Choroid plexus epithelial cell (primary cell): ENCODE measurements around the gene ARID3B.
"Not testable (repeated sequence)": the region's sequence is repeated elsewhere in the genome, so short reads cannot be mapped to it uniquely, and the experiment has no call there.

Source experiments
- DNase-seq: peaks from one replicate; pipeline ENCODE4 v3.0.0-alpha.2; 2010; ENCODE audit warnings: low read depth
- H3K4me3 ChIP-seq: 2 replicates; pipeline ENCODE4 v1.5.1; 2011; ENCODE audit warnings: low read depth, mild to moderate bottlenecking, control low read depth, low read length, moderate library complexity
- CTCF ChIP-seq: conservative IDR thresholded peaks from 2 replicates; pipeline ENCODE4 v1.5.1; 2011; ENCODE audit warnings: low read depth, mild to moderate bottlenecking, control low read depth, inconsistent platforms, low read length, moderate library complexity

The ARID3B gene

GRCh38 chr15:74504836-74505235 lies 36.2 kb upstream of the ARID3B start:
- no peak for DNase-seq
- no peak for TF ChIP-seq CTCF
- H3K4me3 ChIP-seq, result no peak overlapping the region

DNA sequence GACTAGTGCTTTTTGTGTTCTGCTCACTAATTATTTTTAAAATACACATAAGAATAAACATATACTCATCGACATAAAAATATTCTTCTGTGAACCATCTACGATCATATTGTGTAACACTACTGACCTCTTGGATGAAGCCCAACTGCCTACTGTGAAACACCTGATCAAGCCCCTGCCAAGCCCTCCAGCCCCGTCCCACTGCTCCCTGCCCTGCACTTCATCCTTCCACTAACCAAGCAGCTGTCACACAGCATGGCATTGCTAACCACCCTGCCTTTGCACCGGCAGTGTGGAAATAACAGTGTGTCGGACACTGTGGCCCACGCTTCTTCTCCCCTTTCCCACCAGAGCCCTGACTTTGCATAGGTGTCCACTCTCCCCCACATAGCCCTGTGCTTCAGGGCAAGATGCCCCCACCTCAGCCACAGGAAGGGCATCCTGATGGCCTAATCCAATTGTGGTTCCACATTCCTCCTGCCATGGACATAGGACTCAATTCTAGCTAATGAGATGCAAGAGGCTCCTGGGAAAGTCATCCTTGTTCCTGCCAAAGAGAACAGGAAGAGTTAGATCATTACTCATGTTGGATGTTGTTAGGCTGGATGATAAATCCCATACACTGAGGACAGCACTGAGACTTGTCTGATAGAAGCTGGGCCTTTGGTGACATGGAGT lies 35.0 kb upstream of the ARID3B start:
- H3K4me3 ChIP-seq, result no peak overlapping the region
- no peak for DNase-seq
- TF ChIP-seq CTCF, result no peak

- H3K4me3 ChIP-seq, result no peak overlapping the region
- no peak for TF ChIP-seq CTCF
Observed at GRCh38 chr15:74506515-74506840, 34.5 kb upstream of the ARID3B start.

DNA sequence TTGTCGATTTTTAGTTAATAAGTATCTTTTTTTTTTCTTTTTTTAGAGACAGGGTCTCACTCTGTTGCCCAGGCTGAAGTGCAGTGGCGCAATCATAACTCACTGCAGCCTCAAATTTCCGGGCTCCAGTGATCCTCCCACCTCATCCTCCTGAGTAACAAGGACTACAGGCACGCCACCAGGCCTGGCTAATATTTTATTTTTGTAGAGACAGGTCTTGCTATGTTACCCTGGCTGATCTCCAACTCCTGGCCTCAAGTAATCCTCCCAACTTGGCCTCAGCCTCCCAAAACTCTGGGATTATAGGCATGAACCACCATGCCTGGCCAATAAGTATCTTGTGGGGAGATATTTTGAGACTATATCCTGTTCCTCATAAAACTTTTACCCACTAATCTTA lies 29.4 kb upstream of the ARID3B start:
- TF ChIP-seq CTCF, result no peak
- DNase-seq, result no peak
- no peak overlapping the region for H3K4me3 ChIP-seq

More at GRCh38 chr15:74506515-74506840, 34.5 kb upstream of the ARID3B start:
- DNase-seq, result no peak

GRCh38 chr15:74514059-74514458 lies 27.0 kb upstream of the ARID3B start:
- DNase-seq, result peak; percentile 63
- H3K4me3 ChIP-seq, result not testable (repeated sequence)

GRCh38 chr15:74517096-74517495 lies 23.9 kb upstream of the ARID3B start:
- H3K4me3 ChIP-seq, result no peak overlapping the region
- DNase-seq, result no peak
- TF ChIP-seq CTCF, result no peak

DNA sequence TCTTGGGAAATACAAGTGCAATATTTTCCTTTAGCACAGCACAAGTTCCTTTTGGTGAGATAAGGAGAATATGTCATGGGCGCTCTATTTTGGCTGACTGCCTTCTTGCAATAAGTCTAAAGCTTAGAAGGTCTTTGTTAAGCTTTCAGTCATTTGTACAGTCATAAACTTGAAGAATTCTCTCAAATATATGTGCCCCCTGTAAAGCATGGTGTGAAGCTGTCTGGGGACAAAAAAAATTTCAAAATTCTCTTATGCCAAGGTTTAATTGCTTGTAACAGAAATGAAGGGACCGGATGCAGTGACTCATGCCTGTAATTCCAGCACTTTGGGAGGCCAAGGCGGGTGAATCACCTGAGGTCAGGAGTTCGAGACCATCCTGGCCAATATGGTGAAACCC lies 21.7 kb upstream of the ARID3B start:
- TF ChIP-seq CTCF, result no peak
- peak; percentile 85 for DNase-seq
- no peak overlapping the region for H3K4me3 ChIP-seq

DNA sequence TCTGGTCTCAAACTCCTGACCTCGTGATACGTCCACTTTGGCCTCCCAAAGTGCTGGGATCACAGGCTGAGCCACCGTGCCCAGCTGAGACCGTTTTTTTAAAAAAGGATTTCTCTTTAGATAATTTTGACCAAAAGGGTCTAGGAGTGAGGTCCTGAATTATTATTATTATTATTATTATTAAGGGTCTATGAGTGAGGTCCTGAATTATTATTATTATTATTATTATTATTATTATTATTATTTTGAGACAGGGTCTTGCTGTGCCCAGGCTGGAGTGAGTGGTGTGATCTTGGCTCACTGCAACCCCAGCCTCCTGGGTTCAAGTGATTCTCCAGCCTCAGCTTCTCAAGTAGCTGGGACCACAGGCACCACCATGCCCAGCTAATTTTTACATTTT lies 20.6 kb upstream of the ARID3B start:
- H3K4me3 ChIP-seq, result no peak overlapping the region
- DNase-seq, result no peak
- no peak for TF ChIP-seq CTCF
